Measurements from ENCODE around the gene SPEN.
A peak's percentile ranks its signal among the peaks of the same experiment; 100 is the strongest.
"Not testable (repeated sequence)": the region's sequence is repeated elsewhere in the genome, so short reads cannot be mapped to it uniquely, and the experiment has no call there.

The SPEN gene

DNA sequence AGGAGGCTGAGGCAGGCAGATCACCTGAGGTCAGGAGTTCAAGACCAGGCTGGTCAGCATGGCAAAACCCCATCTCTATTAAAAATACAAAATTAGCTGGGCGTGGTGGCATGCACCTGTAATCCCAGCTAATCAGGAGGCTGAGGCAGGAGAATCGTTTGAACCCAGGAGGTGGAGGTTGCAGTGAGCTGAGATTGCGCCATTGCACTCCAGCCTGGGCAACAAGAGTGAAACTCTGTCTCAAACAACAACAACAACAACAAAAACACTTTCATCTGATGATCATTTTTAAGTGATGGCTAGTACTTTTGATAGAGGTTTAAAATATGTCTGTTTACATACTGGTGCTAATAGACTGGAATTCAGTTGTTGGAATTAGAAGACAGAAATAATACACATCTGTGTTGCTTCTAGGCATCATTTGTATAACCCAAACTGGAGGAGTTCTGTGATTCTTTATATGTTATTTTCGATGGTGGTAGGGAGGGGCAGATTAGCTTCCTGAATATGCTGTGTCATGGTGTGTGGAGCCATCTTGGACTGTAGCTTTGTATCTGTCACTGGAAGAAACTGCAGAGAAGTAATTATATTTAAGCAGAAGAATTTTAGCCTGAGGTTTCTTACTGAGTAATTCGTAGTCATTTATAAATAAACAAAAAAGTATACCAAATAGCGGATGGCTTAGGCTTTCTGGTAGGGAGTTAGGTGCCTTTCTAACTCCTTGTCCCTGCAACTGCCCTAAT lies 45.5 kb downstream of the SPEN start:
- not testable (repeated sequence) for DNase-seq (ENCODE audit: low read depth in 2 of 2, low spot score in 1 of 2)

DNA sequence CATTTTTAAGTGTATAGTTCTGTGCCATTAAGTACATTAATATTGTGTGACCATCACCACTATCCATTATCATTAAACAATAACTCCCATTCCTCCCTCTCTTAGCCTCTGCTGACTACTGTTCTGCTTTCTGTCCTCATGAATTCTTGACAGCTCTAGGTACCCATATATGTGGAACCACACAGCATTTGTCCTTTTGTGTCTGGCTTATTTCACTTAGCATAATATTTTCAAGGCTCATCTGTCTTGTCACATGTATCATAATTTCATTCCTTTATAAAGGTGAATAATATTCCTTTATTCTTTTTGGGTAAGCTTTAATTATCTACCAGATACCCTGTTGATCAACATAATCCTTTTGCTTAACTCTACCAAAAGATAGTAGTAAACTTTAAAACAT lies 47.7 kb downstream of the SPEN start:
- no peak for DNase-seq (ENCODE audit: low read depth in 2 of 2, low spot score in 1 of 2)

DNA sequence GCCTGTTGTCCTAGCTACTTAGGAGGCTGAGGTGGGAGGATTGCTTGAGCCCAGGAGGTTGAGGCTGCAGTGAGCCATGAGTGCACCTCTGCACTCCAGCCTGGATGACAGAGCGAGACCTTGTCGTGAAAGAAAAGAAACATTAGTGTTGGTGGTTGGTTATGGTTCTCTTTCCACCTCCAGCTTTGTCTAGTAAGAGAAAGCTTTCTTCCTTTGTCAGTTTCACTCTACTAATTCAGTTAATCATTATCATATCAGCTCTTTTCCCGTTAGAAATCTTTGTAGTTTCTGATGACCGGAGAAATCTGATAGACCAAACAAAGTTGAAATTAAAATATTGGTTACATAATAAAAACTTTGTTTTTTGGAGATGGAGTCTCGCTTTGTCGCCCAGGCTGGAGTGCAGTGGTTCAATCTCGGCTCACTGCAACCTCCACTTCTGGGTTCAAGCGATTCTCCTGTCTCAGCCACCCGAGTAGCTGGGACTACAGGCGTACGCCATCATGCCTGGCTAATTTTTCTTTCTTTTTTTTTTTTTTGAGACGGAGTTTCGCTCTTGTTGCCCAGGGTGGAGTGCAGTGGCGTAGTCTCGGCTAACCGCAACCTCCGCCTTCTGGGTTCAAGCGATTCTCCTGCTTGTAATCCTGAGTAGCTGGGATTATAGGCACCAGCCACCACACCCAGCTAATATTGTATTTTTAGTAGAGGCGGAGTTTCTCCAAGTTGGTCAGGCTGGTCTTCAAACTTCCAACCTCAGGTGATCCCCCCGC lies 49.5 kb downstream of the SPEN start:
- not testable (repeated sequence) for DNase-seq (ENCODE audit: low read depth in 2 of 2, low spot score in 1 of 2)

DNA sequence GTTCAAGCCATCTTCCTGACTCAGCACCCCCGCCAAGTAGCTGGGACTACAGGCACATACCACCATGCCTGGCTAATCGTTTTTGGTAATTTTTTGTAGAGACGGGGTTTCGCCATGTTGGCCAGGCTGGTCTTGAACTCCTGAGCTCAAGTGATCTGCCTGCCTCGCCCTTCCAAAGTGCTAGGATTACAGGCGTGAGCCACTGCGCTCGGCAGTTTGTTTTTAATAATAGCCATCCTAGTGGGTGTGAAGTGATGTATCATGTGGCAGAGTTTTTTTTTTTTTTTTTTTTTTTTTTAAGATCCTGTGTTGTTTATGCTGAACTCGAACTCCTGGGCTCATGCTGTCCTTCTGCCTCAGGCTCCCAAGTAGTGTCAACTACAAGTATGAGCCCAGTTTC lies 51.8 kb downstream of the SPEN start:
- no peak for DNase-seq (ENCODE audit: low read depth in 2 of 2, low spot score in 1 of 2)

DNA sequence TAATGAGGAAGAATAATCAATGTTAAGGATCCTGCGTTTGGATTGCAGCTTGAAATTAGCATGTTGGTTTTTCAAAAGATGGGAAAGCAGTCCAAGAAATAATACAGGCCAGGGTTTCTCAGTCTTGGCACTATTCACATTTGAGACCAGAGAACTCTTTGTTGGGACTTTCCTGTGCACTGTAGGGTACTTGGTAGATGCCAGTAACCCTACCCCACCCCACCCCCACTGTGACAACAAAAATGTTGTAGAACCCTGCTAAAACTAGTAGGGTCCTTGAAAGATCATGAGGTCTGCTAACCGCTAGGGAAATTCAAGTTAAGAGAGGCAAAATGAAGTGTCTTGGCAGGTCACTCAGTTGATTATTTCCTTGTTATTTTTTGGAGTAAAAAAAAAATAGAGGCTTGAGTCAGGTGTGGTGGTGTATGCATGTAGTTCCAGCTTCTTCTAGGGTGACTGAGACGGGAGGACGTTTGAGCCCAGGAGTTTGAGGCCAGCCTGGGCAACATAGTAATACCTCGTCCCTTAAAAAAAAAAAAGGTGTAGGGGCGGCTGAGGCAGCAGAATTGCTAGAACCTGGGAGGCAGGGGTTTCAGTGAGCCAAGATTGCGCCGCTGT lies 53.3 kb downstream of the SPEN start:
- no peak for DNase-seq (ENCODE audit: low read depth in 2 of 2, low spot score in 1 of 2)

DNA sequence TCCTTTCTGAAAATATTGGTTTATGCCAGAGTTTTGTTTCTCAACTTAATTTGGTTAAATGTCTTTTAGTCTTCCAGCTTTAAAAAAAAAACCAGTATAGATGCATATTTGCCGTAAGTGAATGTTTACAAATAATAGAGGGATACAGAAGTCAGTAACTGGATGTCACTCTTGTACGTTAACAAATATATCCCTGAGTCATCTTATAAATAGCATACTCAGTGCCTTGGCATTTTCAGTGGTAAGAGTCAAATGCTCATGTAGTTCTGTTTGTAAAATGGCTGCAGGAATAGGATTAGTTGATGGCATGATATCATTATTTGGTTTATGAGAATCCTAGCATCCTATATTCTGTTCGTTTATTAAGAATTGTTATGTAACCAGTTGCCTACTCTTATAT lies 55.4 kb downstream of the SPEN start:
- no peak for DNase-seq (ENCODE audit: low read depth in 2 of 2, low spot score in 1 of 2)

DNA sequence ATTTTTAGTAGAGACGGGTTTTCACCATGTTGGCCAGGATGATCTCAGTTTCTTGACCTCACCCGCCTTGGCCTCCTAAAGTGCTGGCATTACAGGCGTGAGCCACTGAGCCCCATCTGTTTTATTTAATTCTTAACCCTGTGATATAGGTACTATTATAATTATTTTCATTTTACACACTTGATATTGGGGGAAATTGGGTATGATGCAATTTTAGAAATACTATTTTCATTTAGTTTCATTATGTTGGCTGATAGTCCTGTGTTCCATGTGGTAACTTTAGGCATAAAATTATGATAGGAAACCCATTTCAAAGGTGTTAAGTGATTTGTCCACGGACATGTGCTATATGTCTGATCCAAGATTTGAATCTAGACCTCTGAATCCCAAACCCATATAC lies 61.1 kb downstream of the SPEN start:
- DNase-seq (ENCODE audit: low read depth in 2 of 2, low spot score in 1 of 2): no peak

DNA sequence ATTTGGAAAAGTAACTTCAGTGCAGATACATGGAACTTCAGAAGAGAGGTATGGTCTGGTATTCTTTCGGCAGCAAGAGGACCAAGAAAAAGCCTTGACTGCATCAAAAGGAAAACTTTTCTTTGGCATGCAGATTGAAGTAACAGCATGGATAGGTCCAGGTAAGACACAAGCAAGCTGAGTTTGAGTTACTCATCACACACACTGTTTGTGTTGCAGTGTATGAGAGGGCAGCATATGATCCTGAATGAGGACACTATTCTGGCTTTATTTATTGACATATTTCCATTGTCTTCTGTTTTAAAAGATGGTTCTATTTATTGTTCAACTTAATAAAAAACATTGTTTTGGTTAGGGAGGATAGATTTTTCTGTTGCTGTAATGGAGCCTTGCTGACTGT lies 63.6 kb downstream of the SPEN start:
- no peak for DNase-seq (ENCODE audit: low read depth in 2 of 2, low spot score in 1 of 2)

DNA sequence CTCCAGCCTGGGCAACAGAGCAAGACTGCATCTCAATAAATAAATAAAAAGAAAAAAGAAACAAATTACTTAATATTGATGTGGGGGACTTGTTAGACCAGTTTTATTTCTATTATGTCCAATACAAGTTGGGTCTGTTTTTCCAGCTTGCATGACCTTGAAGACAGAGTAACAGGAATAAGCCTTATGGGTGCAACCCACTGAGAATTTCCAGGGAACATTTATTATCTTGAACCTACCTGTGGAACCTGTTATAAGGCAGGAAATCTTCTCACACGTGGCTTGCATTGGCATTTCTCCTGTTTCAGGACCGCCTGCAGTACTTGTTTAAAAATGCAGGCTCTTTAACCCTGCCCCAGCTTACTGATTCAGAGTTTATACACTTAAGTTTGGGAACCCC lies 64.4 kb downstream of the SPEN start:
- no peak for DNase-seq (ENCODE audit: low read depth in 2 of 2, low spot score in 1 of 2)

DNA sequence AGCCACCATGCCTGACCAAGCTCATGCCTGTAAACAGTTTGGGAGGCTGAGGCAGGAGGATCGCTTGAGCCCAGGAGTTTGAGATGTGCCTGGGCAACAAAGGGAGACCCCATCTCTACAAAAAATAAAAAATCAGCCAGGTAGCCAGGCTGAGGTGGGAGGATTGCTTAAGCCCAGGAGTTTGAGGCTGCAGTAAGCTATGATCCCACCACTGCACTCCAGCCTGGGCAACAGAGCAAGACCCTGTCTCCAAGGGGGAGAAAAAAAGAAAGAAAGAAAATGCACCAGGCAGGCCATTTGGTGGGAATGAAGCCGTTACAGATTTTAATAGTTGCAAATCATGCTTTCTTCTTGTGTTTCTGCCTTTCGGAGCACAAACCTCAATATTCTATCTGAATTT lies 66.1 kb downstream of the SPEN start:
- not testable (repeated sequence) for DNase-seq (ENCODE audit: low read depth in 2 of 2, low spot score in 1 of 2)

DNA sequence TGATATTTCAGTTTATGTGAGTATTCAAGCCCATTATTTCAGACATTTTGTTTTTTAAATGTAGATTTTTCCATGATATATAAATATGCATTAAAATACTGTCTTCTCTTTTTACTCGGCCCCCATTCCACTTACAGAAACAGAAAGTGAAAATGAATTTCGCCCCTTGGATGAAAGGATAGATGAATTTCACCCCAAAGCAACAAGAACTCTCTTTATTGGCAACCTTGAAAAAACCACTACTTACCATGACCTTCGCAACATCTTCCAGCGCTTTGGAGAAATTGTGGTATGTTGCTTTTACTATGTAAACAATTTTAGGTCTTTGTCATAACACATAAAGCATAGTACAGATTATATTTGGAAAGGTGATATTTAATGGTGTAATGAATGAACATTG lies 68.5 kb downstream of the SPEN start:
- no peak for DNase-seq (ENCODE audit: low read depth in 2 of 2, low spot score in 1 of 2)

DNA sequence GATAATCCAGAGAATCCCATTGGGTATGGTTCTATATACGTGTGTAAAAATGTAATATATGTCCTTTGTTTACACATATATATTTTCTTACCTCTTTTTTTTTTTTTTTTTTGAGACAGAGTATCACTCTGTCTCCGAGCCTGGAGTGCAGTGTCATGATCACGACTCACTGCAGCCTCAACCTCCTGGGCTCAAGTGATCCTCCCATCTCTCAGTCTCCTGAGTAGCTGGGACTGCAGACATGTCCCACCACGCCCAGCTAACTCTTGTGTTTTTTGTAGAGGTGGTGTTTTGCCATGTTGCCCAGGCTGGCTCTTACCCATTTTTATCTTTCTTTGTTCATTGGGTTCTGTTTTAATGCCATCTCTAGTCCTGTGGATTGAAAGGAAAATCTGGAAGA lies 68.9 kb downstream of the SPEN start:
- no peak for DNase-seq (ENCODE audit: low read depth in 2 of 2, low spot score in 1 of 2)

DNA sequence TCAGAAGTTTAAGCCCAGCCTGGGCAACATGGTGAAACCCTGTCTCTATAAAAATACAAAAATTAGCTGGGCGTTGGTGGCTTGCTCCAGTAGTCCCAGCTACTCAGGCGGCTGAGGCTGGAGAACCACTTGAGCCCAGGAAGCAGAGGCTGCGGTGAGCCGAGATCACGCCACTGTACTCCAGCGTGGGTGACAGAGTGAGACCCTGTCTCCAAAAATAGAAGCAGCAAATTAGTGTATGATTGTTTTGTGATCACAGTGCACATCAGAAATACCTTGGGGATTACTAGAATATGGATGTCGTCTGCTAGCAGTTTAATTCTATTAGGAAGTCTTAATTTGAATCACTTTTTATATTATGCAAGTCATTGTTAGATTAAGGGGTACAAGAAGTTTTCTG lies 69.4 kb downstream of the SPEN start:
- DNase-seq (ENCODE audit: low read depth in 2 of 2, low spot score in 1 of 2): no peak

DNA sequence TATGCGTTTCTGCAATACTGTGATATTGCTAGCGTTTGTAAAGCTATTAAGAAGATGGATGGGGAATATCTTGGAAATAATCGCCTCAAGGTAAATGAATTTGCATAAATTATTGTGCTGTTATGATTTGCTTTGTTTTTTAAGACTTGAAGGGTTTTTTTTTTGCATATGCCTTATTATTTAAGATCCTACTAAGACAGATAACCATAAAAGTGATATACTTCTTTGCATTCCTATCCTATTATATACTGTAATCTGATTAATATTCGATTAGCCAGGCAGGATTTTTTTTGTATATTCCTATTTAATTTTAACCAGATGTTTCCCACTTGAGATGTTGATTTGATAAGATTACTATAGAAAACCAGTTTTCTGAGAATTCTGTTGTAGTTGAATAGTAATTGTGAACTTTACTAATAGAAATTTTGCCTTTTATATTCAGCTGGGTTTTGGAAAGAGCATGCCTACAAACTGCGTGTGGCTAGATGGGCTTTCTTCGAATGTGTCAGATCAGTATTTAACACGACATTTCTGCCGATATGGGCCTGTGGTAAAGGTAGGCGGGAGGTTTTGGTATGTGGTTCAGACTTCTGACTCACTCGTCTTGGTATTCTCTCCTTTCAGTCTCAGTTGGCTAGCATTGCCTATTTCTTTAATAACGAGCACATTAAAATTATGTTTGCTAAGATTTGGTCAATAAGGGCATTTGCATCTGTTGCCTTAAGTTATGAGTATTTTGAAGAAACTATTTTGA lies 71.6 kb downstream of the SPEN start:
- DNase-seq (ENCODE audit: low read depth in 2 of 2, low spot score in 1 of 2): peak in 1 of 2 donors; percentile 55

DNA sequence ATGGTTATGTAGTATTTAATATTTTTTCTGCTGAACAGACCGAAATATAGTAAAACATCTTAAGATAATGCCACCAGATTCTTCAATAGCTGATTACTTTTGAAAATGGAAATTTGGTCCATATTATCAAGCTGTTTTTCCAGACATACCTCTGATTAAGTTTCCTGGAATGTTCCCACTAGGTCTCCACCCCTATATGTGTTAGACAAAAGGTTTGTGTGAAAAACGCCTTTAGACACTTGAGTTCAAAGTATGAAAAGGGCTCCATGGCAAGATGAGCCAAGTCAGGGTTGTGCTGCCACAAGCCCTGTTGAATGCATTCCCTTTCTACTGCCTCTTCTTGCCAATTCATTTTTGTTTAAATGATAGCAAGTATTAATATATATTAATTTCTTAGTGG lies 75.7 kb downstream of the SPEN start:
- DNase-seq (ENCODE audit: low read depth in 2 of 2, low spot score in 1 of 2): no peak

DNA sequence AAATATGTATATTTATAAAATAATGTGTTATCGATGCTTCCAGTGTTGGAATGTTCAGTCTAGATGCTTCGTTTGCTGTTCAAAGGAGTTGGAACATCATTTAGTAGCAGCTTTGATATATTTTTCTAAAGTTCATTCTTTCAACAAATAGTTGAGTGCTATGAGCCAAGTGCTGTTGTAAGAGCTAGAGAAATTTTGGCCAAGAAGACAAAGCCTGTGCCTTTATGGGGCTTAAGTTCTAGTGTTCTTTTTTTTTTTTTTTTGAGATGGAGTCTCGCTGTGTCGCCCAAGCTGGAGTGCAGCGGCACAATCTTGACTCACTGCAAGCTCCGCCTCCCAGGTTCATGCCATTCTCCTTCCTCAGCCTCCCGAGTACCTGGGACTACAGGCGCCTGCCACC lies 78.9 kb downstream of the SPEN start:
- DNase-seq (ENCODE audit: low read depth in 2 of 2, low spot score in 1 of 2): not testable (repeated sequence)

DNA sequence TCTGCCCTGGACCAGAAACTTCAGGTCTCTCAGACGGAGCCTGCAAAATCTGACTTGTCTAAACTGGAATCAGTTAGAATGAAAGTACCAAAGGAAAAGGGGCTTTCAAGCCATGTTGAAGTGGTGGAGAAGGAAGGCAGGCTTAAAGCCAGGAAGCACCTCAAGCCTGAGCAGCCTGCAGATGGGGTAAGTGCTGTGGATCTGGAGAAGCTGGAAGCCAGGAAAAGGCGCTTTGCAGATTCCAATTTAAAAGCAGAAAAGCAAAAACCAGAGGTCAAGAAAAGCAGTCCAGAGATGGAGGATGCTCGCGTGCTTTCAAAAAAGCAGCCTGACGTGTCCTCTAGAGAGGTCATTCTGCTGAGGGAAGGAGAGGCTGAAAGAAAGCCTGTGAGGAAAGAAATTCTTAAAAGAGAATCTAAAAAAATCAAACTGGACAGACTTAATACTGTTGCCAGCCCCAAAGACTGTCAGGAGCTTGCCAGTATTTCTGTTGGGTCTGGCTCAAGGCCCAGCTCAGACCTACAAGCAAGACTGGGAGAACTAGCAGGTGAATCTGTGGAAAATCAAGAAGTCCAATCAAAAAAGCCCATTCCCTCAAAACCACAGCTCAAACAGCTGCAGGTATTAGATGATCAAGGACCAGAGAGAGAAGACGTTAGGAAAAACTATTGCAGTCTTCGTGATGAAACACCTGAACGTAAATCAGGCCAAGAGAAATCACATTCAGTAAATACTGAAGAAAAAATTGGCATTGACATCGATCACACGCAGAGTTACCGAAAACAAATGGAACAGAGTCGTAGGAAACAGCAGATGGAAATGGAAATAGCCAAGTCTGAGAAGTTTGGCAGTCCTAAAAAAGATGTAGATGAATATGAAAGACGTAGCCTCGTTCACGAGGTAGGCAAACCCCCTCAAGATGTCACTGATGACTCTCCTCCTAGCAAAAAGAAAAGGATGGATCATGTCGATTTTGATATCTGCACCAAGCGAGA lies 81.8 kb downstream of the SPEN start:
- no peak for DNase-seq (ENCODE audit: low read depth in 2 of 2, low spot score in 1 of 2)

DNA sequence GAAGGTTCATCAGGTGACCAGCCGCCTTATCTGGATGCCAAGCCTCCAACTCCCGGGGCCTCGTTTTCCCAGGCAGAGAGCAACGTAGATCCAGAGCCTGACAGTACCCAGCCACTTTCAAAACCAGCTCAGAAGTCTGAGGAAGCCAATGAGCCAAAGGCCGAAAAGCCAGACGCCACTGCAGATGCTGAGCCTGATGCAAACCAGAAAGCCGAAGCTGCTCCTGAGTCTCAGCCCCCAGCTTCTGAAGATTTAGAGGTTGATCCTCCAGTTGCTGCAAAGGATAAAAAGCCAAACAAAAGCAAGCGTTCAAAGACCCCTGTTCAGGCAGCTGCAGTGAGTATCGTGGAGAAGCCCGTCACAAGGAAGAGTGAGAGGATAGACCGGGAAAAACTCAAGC lies 83.9 kb downstream of the SPEN start:
- no peak for DNase-seq (ENCODE audit: low read depth in 2 of 2, low spot score in 1 of 2)

DNA sequence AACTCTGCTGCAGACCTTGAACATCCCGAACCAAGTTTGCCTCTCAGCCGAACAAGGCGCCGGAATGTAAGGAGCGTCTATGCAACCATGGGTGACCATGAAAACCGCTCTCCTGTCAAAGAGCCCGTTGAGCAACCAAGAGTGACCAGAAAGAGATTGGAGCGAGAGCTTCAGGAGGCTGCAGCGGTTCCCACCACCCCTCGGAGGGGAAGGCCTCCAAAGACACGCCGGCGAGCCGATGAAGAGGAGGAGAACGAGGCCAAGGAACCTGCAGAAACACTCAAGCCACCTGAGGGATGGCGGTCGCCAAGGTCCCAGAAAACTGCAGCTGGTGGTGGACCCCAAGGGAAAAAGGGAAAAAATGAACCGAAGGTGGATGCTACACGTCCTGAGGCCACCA lies 84.4 kb downstream of the SPEN start:
- no peak for DNase-seq (ENCODE audit: low read depth in 2 of 2, low spot score in 1 of 2)

DNA sequence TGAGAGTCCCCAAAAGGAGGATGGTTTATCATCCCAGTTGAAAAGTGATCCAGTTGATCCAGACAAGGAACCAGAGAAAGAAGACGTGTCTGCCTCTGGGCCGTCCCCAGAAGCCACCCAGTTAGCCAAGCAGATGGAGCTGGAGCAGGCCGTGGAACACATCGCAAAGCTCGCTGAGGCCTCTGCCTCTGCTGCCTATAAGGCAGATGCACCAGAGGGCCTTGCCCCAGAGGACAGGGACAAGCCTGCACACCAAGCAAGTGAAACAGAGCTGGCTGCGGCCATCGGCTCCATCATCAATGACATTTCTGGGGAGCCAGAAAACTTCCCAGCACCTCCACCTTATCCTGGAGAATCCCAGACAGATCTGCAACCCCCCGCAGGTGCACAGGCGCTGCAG lies 85.1 kb downstream of the SPEN start:
- DNase-seq (ENCODE audit: low read depth in 2 of 2, low spot score in 1 of 2): no peak
